HG03469 (cell line): Measurements from ENCODE around the gene MAP1LC3B2.
"Not testable (repeated sequence)": the region's sequence is repeated elsewhere in the genome, so short reads cannot be mapped to it uniquely, and the experiment has no call there.

Experiments used
- ATAC-seq: cut with Tn5 transposase; IDR thresholded peaks from one replicate; pipeline ENCODE4 v1.9.1; 2021; ENCODE audit warnings: mild to moderate bottlenecking, moderate library complexity, moderate number of reproducible peaks; ENCODE audit not compliant: unreplicated experiment

Gene MAP1LC3B2

GRCh38 chr12:116556964-116557698 is 2.0 kb upstream of the MAP1LC3B2 start:
- no peak for ATAC-seq

GRCh38 chr12:116558280-116559161 is 660 bp upstream of the MAP1LC3B2 start:
- ATAC-seq = no peak

- no peak for ATAC-seq
Measured at GRCh38 chr12:116561181-116561821, 2.1 kb downstream of the MAP1LC3B2 start.

- no peak for ATAC-seq
Measured at GRCh38 chr12:116562090-116562489, 2.9 kb downstream of the MAP1LC3B2 start.

GRCh38 chr12:116563262-116563661 is 4.1 kb downstream of the MAP1LC3B2 start:
- no peak for ATAC-seq

DNA sequence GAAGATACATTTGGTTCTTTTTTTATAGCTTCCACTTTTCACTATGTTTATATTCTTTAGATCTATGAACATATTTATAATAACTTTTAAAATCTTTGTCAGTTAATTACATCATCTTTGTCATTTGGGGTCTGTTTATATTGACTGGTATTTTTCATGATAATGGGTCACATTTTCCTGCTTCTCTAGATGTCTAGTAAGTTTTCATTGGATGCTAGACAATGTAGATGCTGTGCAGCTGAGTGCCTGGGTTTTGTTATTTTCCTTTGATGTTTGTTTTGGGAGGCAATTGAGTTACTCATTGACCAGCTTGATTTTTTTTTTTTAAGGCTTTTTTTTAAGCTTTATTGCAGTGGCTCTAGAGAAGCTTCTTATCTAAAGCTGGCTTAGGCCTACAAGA is 4.9 kb downstream of the MAP1LC3B2 start:
- no peak for ATAC-seq

GRCh38 chr12:116565221-116565620 is 6.0 kb downstream of the MAP1LC3B2 start:
- not testable (repeated sequence) for ATAC-seq

DNA sequence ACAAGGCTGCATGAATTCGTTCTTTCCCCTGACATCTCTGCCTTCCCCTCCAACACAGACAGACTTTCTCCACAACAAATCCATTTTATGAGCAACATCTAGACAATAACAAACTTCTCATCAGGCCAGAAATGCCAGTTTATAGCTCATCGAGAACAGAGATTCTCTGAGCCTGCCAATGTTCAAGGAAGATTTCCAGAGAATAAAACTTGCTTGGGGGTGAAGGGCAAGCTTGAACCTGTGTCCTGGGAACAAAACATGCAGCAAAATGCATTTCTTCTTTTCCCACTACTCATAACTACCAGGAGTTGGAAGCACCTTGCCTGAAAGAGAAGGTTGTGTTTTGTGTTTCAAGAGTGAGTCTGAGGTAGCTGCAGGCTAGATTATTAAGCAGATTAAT is 6.8 kb downstream of the MAP1LC3B2 start:
- ATAC-seq = no peak

- no peak for ATAC-seq
Measured at GRCh38 chr12:116568203-116568602, 9.0 kb downstream of the MAP1LC3B2 start.

DNA sequence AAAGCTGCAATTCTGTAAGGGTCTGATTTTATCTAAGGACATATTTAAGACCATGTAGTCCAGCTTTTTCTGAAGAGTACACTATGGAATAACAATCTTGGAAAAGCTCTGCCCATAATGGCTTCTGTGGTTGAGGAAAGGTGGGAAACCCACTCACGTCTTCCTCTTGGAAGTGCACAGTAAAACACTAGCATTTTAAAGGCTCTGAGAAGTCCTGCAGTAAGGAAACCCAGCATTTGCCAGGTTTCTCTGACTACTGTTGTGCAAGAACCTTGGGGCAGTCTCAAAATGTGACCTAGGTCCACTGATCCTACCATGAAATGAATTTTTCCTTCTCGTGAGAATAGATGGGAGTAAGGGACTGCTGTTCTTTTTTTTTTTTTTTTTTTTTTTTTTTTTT is 11.9 kb downstream of the MAP1LC3B2 start:
- ATAC-seq = no peak

- no peak for ATAC-seq
Measured at GRCh38 chr12:116573776-116574175, 14.6 kb downstream of the MAP1LC3B2 start.

DNA sequence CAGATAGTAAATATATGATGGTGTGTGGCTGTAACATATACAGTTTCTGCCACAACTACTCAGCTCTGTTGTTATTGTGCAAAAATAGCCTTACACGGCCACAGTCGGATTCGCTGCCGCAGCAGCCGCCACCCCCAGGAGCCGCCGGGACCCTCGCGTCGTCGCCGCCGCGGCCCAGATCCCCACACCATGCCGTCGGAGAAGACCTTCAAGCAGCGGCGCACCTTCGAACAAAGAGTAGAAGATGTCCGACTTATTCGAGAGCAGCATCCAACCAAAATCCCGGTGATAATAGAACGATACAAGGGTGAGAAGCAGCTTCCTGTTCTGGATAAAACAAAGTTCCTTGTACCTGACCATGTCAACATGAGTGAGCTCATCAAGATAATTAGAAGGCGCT is 16.6 kb downstream of the MAP1LC3B2 start:
- ATAC-seq = not testable (repeated sequence)

DNA sequence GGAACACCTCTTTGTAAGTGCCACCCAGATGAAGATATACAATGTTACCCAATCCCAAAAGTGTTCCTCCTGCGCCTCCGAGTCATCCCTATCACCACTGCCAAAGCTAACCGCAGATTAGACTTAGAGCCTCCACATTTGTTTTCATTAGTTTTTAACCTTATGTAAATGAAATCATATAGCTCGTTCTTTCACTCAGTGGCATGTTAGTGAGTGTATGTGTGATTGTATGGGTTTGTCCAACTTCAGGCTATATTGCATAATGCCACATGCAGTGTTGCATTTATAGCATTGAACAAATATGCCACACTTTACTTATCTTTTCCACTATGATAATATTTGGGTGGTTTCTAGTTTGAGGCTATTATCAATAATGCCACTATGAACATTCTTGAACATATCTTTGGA is 18.0 kb downstream of the MAP1LC3B2 start:
- no peak for ATAC-seq

- no peak for ATAC-seq
Measured at GRCh38 chr12:116578051-116578450, 18.9 kb downstream of the MAP1LC3B2 start.

GRCh38 chr12:116582610-116583009 is 23.4 kb downstream of the MAP1LC3B2 start:
- ATAC-seq = no peak

DNA sequence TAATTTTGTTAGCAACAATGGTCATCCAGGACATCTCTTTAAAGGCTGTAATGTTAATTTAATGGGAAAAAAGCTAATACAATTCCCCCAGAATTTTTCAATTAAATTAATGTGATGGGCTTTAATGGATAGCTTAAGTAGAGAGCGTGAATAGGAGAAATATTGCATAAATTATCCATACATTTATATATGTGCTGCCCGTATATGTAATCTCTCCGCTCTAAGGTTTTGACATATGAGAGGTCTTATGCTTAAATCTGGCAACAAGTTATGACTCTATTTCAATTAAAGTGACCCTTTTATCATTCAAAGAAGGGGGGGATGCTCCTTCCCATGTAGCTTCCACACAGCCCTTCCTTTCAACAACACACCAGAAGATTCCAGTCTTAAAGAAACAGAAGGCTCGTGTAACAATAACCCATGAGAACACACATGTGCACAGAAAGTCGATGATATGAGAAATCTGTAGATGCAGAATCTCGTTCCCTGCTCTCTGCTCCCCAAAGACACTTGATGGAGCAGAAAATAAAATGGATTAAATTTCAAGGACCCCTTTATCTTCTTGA is 24.0 kb downstream of the MAP1LC3B2 start:
- no peak for ATAC-seq

GRCh38 chr12:116587270-116587669 is 28.1 kb downstream of the MAP1LC3B2 start:
- no peak for ATAC-seq

DNA sequence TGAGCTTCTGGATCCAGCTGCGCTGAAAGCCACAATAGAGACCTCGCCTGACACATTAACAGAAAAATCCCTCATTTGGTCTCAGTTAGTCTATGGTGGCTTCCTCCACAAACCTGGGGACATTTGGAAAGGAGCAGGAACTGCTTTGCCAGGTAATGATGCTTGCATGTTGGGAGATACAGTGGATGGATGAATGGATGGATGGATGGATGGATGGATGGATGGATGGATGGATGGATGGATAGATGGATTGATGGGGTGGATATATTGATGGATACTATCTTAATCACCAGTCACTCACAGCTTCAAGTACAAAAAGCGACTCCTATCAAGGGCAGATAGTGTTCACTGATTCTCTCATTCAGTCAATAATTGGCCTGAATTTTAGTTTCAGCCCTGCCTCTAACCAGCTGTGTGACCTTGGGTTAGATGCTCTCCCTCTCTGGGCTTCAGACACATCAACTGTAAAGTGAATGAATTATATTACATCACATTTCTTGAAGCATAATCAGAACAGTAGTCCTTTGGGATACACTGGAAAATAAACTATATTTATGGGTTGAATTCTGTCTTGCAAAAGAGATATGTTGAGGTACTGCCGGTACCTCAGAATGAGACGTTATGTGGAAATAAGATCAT is 29.3 kb downstream of the MAP1LC3B2 start:
- ATAC-seq = no peak

- ATAC-seq = no peak
Measured at GRCh38 chr12:116589581-116589980, 30.4 kb downstream of the MAP1LC3B2 start.

GRCh38 chr12:116590561-116590960 is 31.4 kb downstream of the MAP1LC3B2 start:
- no peak for ATAC-seq
